Upper lobe of left lung (tissue), 4 donors: Measurements from ENCODE around the gene CARD11.

Experiments used
- EP300 ChIP-seq, 4 donors: sonication (generic); formaldehyde crosslinking; IDR thresholded peaks; one replicate each; pipeline ENCODE4 v1.5.1; 2017; ENCODE audit warnings: antibody characterized with exemption in 4 of 4, control low read depth in 2 of 4
- POLR2A ChIP-seq, 4 donors: fragments of 450-650 bp; IDR thresholded peaks; one replicate each; pipeline ENCODE4 v1.5.1; 2016 to 2017; ENCODE audit warnings: antibody characterized with exemption in 4 of 4, mild to moderate bottlenecking in 2 of 4
- POLR2AphosphoS5 ChIP-seq, 2 donors: sonication (generic); formaldehyde crosslinking; IDR thresholded peaks; one replicate each; pipeline ENCODE4 v1.5.1; 2017; ENCODE audit warnings: antibody characterized with exemption in 2 of 2
- TF ChIP-seq, protein P1 (sequence below), 6 experiments: fragments of 450-650 bp in 4 of 6; fragments of 200-600 bp in 2 of 6; sonication (generic) in 2 of 6; IDR thresholded peaks; one replicate each; pipeline ENCODE4 v1.5.1; 2016 to 2019; ENCODE audit warnings: antibody characterized with exemption in 6 of 6

DNA sequence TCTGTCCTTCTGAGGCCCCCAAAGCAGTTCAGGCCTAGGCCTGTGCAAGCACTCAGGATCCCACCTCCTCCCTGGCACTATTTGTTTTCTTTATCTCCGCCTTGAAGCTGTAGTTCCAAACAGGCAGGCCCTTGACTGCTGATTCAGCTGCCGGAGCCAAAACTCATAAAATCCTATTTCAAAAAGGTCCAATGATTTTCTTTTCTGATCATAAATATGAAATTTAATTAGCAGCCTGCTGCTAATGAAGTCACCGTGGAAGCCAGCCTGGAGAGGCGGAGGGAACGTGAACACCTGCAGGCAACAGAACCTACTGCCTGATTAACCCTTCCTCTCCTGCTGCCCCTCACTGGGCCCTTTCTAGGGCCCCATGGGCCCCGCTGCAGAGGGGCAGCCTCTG, 60.1 kb downstream of the CARD11 start:
- TF ChIP-seq, protein P1, sequence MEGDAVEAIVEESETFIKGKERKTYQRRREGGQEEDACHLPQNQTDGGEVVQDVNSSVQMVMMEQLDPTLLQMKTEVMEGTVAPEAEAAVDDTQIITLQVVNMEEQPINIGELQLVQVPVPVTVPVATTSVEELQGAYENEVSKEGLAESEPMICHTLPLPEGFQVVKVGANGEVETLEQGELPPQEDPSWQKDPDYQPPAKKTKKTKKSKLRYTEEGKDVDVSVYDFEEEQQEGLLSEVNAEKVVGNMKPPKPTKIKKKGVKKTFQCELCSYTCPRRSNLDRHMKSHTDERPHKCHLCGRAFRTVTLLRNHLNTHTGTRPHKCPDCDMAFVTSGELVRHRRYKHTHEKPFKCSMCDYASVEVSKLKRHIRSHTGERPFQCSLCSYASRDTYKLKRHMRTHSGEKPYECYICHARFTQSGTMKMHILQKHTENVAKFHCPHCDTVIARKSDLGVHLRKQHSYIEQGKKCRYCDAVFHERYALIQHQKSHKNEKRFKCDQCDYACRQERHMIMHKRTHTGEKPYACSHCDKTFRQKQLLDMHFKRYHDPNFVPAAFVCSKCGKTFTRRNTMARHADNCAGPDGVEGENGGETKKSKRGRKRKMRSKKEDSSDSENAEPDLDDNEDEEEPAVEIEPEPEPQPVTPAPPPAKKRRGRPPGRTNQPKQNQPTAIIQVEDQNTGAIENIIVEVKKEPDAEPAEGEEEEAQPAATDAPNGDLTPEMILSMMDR (IDR thresholded peaks at IDR 0.05): no peak
- TF ChIP-seq EP300 (IDR thresholded peaks at IDR 0.05): no peak
- TF ChIP-seq POLR2A (IDR thresholded peaks at IDR 0.05): no peak
- TF ChIP-seq POLR2AphosphoS5 (IDR thresholded peaks at IDR 0.05): no peak
